ENCODE results near the gene TMEM19.
A peak's percentile ranks its signal among the peaks of the same experiment; 100 is the strongest.

TMEM19 gene

DNA sequence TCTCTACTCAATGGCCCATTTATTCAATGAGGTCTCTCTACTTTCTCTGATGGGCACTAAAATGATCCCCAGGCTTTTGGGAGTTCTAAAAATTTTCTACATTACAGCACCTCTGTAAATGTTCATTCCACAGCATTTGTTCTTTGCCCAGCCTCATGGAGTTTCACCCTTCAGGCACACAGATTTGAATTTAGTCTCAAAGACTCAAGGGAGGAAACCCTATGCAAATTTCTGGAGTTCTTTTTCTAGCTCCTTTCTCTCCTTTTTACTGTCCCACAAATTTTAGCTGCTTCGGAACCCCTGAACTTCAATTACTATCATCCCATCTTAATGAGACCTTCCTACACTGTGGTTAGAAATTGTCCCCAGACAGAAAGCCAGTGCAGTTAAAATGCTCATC lies 51.3 kb downstream of the TMEM19 start:
- Histone ChIP-seq H2AFZ (ENCODE audit: low read depth, low read length, severe bottlenecking) (peak overlapping the region; percentile 12), H3K4me3 (ENCODE audit: insufficient read depth, low read length, poor library complexity, severe bottlenecking) (no peak overlapping the region), H3K27me3 (ENCODE audit: low read length) (no peaks in the 10 kb centered on the region), H3F3A (ENCODE audit: insufficient read depth) (no peaks in the 10 kb centered on the region), H3K9me3 (ENCODE audit: insufficient read depth, low read length) (no peaks in the 10 kb centered on the region), H3K36me3 (ENCODE audit: low read length) (no peaks in the 10 kb centered on the region), H4K20me1 (ENCODE audit: low read depth, low read length) (no peaks in the 10 kb centered on the region), H3K27ac (ENCODE audit: low read depth, low read length) (no peak overlapping the region), H3K79me2 (ENCODE audit: insufficient read depth, low read length) (no peaks in the 10 kb centered on the region), H3K9me2 (replicated peaks; ENCODE audit: insufficient read depth, low read length) (no peaks in the 10 kb centered on the region), H3K4me2 (ENCODE audit: low read depth, low read length, poor library complexity, severe bottlenecking) (no peak overlapping the region), H3K9ac (ENCODE audit: low read length) (no peak overlapping the region)
- TF ChIP-seq CTCF (IDR thresholded peaks at IDR 0.05; ENCODE audit: insufficient read depth, low read length, poor library complexity, severe bottlenecking) (no peak), EZH2phosphoT487 (conservative IDR thresholded peaks at IDR 0.05; ENCODE audit: low read length) (no peak)

GRCh38 chr12:71742998-71743397 lies 57.1 kb downstream of the TMEM19 start:
- no peak overlapping the region for H3K4me2 ChIP-seq (ENCODE audit: low read depth, low read length, poor library complexity, severe bottlenecking)
- H3K4me3 ChIP-seq (ENCODE audit: insufficient read depth, low read length, poor library complexity, severe bottlenecking) = no peak overlapping the region
- H3K27ac ChIP-seq (ENCODE audit: low read depth, low read length) = no peak overlapping the region
- H3K27me3 ChIP-seq (ENCODE audit: low read length) = no peaks in the 10 kb centered on the region
- H2AFZ ChIP-seq (ENCODE audit: low read depth, low read length, severe bottlenecking) = no peak overlapping the region
- TF ChIP-seq EZH2phosphoT487 (conservative IDR thresholded peaks at IDR 0.05; ENCODE audit: low read length) (no peak), CTCF (IDR thresholded peaks at IDR 0.05; ENCODE audit: insufficient read depth, low read length, poor library complexity, severe bottlenecking) (no peak)
- no peak overlapping the region for H3K9ac ChIP-seq (ENCODE audit: low read length)
- H3K79me2 ChIP-seq (ENCODE audit: insufficient read depth, low read length) = no peaks in the 10 kb centered on the region
- peaks cover 4% of the 10 kb centered on the region; the same call in 1 of the 2 replicates for H3F3A ChIP-seq (ENCODE audit: insufficient read depth)
- H3K36me3 ChIP-seq (ENCODE audit: low read length) = no peaks in the 10 kb centered on the region
- no peaks in the 10 kb centered on the region for H3K9me2 ChIP-seq (replicated peaks; ENCODE audit: insufficient read depth, low read length)
- H3K9me3 ChIP-seq (ENCODE audit: insufficient read depth, low read length) = no peaks in the 10 kb centered on the region
- H4K20me1 ChIP-seq (ENCODE audit: low read depth, low read length) = no peaks in the 10 kb centered on the region

DNA sequence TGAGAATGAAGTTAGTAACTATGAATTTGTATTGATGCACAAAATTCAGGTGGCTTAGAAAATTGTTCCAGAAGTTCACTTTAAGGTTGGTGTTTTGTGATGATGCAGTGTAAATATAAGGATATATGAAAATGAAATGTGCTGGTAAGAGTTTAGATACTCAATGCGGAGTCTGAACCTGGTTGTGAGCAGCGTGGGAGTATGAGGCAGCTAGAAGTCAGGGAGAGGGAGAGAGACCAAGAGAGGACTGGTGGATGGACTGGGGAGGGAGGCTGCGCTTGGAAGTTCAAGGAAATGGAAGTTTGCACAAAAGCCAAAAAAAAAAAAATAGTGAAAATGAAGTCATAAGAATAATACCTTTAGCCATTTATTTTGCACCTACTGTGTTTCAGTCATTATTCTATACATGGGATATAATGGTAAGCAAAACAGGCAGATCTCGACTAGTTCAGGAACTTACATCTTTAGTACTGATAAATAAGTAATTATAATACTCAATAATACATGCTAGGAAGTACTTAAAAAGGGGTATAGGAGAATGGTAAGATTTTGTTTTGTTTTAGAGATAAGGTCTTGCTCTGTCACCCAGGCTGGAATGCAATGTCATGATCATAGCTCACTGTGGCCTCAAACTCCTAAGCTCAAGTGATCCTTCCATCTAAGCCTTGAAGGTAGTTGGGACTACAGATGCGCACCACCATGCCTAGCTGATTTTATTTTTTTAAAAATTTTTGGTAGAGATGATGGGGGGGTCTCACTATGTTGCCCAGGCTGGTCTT lies 58.8 kb downstream of the TMEM19 start:
- TF ChIP-seq EZH2phosphoT487 (conservative IDR thresholded peaks at IDR 0.05; ENCODE audit: low read length) (no peak), CTCF (IDR thresholded peaks at IDR 0.05; ENCODE audit: insufficient read depth, low read length, poor library complexity, severe bottlenecking) (no peak)
- Histone ChIP-seq H3K9me3 (ENCODE audit: insufficient read depth, low read length) (no peaks in the 10 kb centered on the region), H3K27ac (ENCODE audit: low read depth, low read length) (no peak overlapping the region), H4K20me1 (ENCODE audit: low read depth, low read length) (no peaks in the 10 kb centered on the region), H3K4me2 (ENCODE audit: low read depth, low read length, poor library complexity, severe bottlenecking) (no peak overlapping the region), H3K9ac (ENCODE audit: low read length) (no peak overlapping the region), H3K36me3 (ENCODE audit: low read length) (no peaks in the 10 kb centered on the region), H3K27me3 (ENCODE audit: low read length) (no peaks in the 10 kb centered on the region), H3K4me3 (ENCODE audit: insufficient read depth, low read length, poor library complexity, severe bottlenecking) (no peak overlapping the region), H3K79me2 (ENCODE audit: insufficient read depth, low read length) (no peaks in the 10 kb centered on the region), H2AFZ (ENCODE audit: low read depth, low read length, severe bottlenecking) (no peak overlapping the region), H3F3A (ENCODE audit: insufficient read depth) (peaks cover 4% of the 10 kb centered on the region; the same call in 1 of the 2 replicates), H3K9me2 (replicated peaks; ENCODE audit: insufficient read depth, low read length) (no peaks in the 10 kb centered on the region)

All from SU-DHL-6 (cell line).